HepG2 (cell line): Measurements from ENCODE around the gene PAQR5. TPM values are rescaled to one million over a fixed set of nuclear protein-coding genes. Genes with fewer than 3 reads are reported as not detected.
A peak's percentile ranks its signal among the peaks of the same experiment; 100 is the strongest.

Experiments
- ATAC-seq: fragments of 200-7000 bp; cut with Tn5 transposase; 3 replicates; pipeline ENCODE4 v1.9.1; 2020; ENCODE audit warnings: mild to moderate bottlenecking, moderate library complexity
- BruUV-seq: library from RNA; stranded (reverse); fragments of 400-500 nt; replicated peaks from 2 replicates; lab custom pipeline; 2021; lab: Mats Ljungman, UMichigan
- CTCF ChIA-PET: fragments of 300-600 bp; formaldehyde crosslinking; extraction: SDS; loops from one replicate; lab custom pipeline; 2021; ENCODE audit warnings: low total read pairs, inconsistent platforms, low intra/inter-chr PET ratio; lab: Yijun Ruan, JAX
- POLR2A ChIA-PET: fragments of 350-600 bp; sonication (Branson Sonifier 250); formaldehyde crosslinking; loops from one replicate; lab custom pipeline; 2020; ENCODE audit warnings: antibody characterized with exemption, inconsistent platforms; lab: Yijun Ruan, JAX
- DNase-seq: peaks from one replicate; pipeline ENCODE4 v3.0.0-alpha.2; 2015; ENCODE audit warnings: low spot score
- FAIRE-seq: peaks from 3 replicates; lab custom pipeline; 2011; peaks lifted over from hg19 to GRCh38; lab: Jason Lieb, UNC
- H2AFZ ChIP-seq: one replicate; pipeline ENCODE4 v1.6.1; 2011; ENCODE audit warnings: low read length, inconsistent platforms
- H3K27ac ChIP-seq: fragments of 300-600 bp; 3 replicates; pipeline ENCODE4 v1.8.0; 2011; ENCODE audit warnings: mixed run types, mild to moderate bottlenecking, mixed read lengths, low read length, inconsistent platforms; ENCODE audit not compliant: insufficient read depth; ENCODE audit errors: extremely low read length
- H3K27me3 ChIP-seq, 2 experiments: fragments of 200-600 bp in 1 of 2; 2 replicates in 1 of 2; 3 replicates in 1 of 2; pipeline versions ENCODE4 v1.6.0 to v1.8.0; 2011; ENCODE audit warnings: low read length in 2 of 2, mild to moderate bottlenecking in 2 of 2, moderate library complexity in 2 of 2, inconsistent platforms in 1 of 2; ENCODE audit not compliant: insufficient read depth in 2 of 2, control insufficient read depth in 1 of 2
- H3K36me3 ChIP-seq, 2 experiments: fragments of 200-600 bp in 1 of 2; replicated peaks in 1 of 2; 2 replicates in 1 of 2; 3 replicates in 1 of 2; pipeline versions ENCODE4 v1.5.1 to v1.8.0; 2011; ENCODE audit warnings: low read length in 2 of 2, inconsistent platforms in 1 of 2; ENCODE audit not compliant: insufficient read depth in 2 of 2, control insufficient read depth in 1 of 2
- H3K4me1 ChIP-seq: 2 replicates; pipeline ENCODE4 v1.5.1; 2012; ENCODE audit warnings: low read length, inconsistent platforms; ENCODE audit not compliant: insufficient read depth
- H3K4me2 ChIP-seq: 2 replicates; pipeline ENCODE4 v1.6.0; 2011; ENCODE audit warnings: low read depth, low read length, inconsistent platforms
- H3K4me3 ChIP-seq, 3 experiments: fragments of 200-600 bp in 1 of 3; sonication (generic), shearing (Covaris generic) in 1 of 3; replicated peaks in 1 of 3; 2 replicates each; pipeline ENCODE4 v1.5.1; 2011 to 2016; ENCODE audit warnings: low read length in 3 of 3, inconsistent platforms in 2 of 3, low read depth in 2 of 3, mild to moderate bottlenecking in 2 of 3, control low read depth in 1 of 3, mixed read lengths in 1 of 3; ENCODE audit not compliant: insufficient read depth in 1 of 3
- H3K79me2 ChIP-seq: one replicate; pipeline ENCODE4 v1.6.1; 2011; ENCODE audit warnings: low read length, inconsistent platforms; ENCODE audit not compliant: insufficient read depth
- H3K9ac ChIP-seq: 2 replicates; pipeline ENCODE4 v1.6.0; 2011; ENCODE audit warnings: mild to moderate bottlenecking, low read depth, low read length, inconsistent platforms; ENCODE audit not compliant: insufficient read depth
- H3K9me3 ChIP-seq: 2 replicates; pipeline ENCODE4 v1.5.1; 2012; ENCODE audit warnings: mild to moderate bottlenecking, low read length
- H4K20me1 ChIP-seq: 2 replicates; pipeline ENCODE4 v1.6.0; 2011; ENCODE audit warnings: inconsistent platforms, mild to moderate bottlenecking, low read length, moderate library complexity; ENCODE audit not compliant: insufficient read depth
- ETV6 ChIP-seq: sonication (generic); formaldehyde crosslinking; conservative IDR thresholded peaks from 2 replicates; pipeline ENCODE4 v1.4.0; 2020; ENCODE audit warnings: missing genetic modification reagents
- KDM4B ChIP-seq: sonication (generic); formaldehyde crosslinking; IDR thresholded peaks from 2 replicates; pipeline ENCODE4 v1.4.0; 2020; ENCODE audit warnings: missing genetic modification reagents
- MTF2 ChIP-seq: sonication (generic); formaldehyde crosslinking; IDR thresholded peaks from 2 replicates; pipeline ENCODE4 v1.5.0; 2020; ENCODE audit warnings: missing genetic modification reagents, borderline replicate concordance
- NCOR1 ChIP-seq: fragments of 200-600 bp; sonication (generic); IDR thresholded peaks from 2 replicates; pipeline ENCODE4 v1.7.0; 2017; ENCODE audit warnings: antibody characterized with exemption, low read length, borderline replicate concordance
- NFE2L2 ChIP-seq: fragments of 150-350 bp; IDR thresholded peaks from 2 replicates; pipeline ENCODE4 v1.6.1; 2014; ENCODE audit warnings: low read length
- ONECUT2 ChIP-seq: sonication (generic); formaldehyde crosslinking; IDR thresholded peaks from 2 replicates; pipeline ENCODE4 v1.4.0; 2020; ENCODE audit warnings: missing genetic modification reagents
- PHF20 ChIP-seq: sonication (generic); formaldehyde crosslinking; IDR thresholded peaks from 2 replicates; pipeline ENCODE4 v1.5.0; 2020; ENCODE audit warnings: mild to moderate bottlenecking, missing genetic modification reagents
- POLR2AphosphoS5 ChIP-seq: IDR thresholded peaks from 2 replicates; pipeline ENCODE4 v1.6.1; 2012; ENCODE audit warnings: low read depth, low read length
- SIN3A ChIP-seq: IDR thresholded peaks from 2 replicates; pipeline ENCODE4 v1.6.1; 2011; ENCODE audit warnings: low read depth, mild to moderate bottlenecking, control low read depth, low read length, borderline replicate concordance
- SMAD1 ChIP-seq: sonication (generic); formaldehyde crosslinking; IDR thresholded peaks from 2 replicates; pipeline ENCODE4 v1.4.0; 2020; ENCODE audit warnings: missing genetic modification reagents, low read depth, mild to moderate bottlenecking, borderline replicate concordance
- SNAPC2 ChIP-seq: sonication (generic); formaldehyde crosslinking; IDR thresholded peaks from 2 replicates; pipeline ENCODE4 v1.8.1; 2022; ENCODE audit warnings: mild to moderate bottlenecking, missing genetic modification reagents
- THAP11 ChIP-seq: IDR thresholded peaks from 2 replicates; pipeline ENCODE4 v1.6.1; 2016; ENCODE audit warnings: missing biosample characterization, missing genetic modification reagents
- ZNF484 ChIP-seq: sonication (generic); formaldehyde crosslinking; IDR thresholded peaks from 2 replicates; pipeline ENCODE4 v1.5.1; 2020; ENCODE audit warnings: mild to moderate bottlenecking, low read depth, missing genetic modification reagents, borderline replicate concordance
- ZNF569 ChIP-seq: sonication (generic); formaldehyde crosslinking; IDR thresholded peaks from 2 replicates; pipeline ENCODE4 v1.5.0; 2020; ENCODE audit warnings: mild to moderate bottlenecking, missing genetic modification reagents, moderate library complexity, borderline replicate concordance
- ZNF660 ChIP-seq: sonication (generic); formaldehyde crosslinking; IDR thresholded peaks from 2 replicates; pipeline ENCODE4 v1.5.1; 2020; ENCODE audit warnings: mild to moderate bottlenecking, low read depth, missing genetic modification reagents, borderline replicate concordance
- ZSCAN31 ChIP-seq: sonication (generic); formaldehyde crosslinking; IDR thresholded peaks from 2 replicates; pipeline ENCODE4 v1.5.0; 2020; ENCODE audit warnings: low read depth, mild to moderate bottlenecking, missing genetic modification reagents
- WGBS: methylation state at CpG from one replicate; pipeline ENCODE4 v1.1.6; 2017; ENCODE audit warnings: low lambda C conversion rate; 5-methylcytosine and 5-hydroxymethylcytosine counted together
- in situ Hi-C: cut with HindIII; loops from 2 replicates; pipeline ENCODE4 v1.10.0; 2017; ENCODE audit warnings: low pct_unique_long_range_greater_than_20kb; ENCODE audit not compliant: extremely low pct_ligation_motif_present
- intact Hi-C: fragments of 100-400 bp; cut with micrococcal nuclease; formaldehyde crosslinking; loops from one replicate; pipeline ENCODE4 v1.10.0; 2022; ENCODE audit not compliant: unreplicated experiment
- polyA plus RNA-seq, 8 experiments: library from polyadenylated mRNA; depleted of rRNA in 3 of 8; stranded (reverse) in 7 of 8; unstranded in 1 of 8; fragments of >200 nt; fragmentation: Illumina TruSeq in 4 of 8; extraction: Trizol in 4 of 8; gene quantifications; 2 replicates each; pipeline versions ENCODE4 v1.2.1 to v1.2.3, GENCODE V29; 2011 to 2016; ENCODE audit warnings: low read depth in 4 of 8, missing spikeins in 1 of 8, mixed read lengths in 1 of 8; ENCODE audit not compliant: insufficient read depth in 1 of 8
- total RNA-seq, 5 experiments: library from RNA; depleted of rRNA; stranded (reverse); fragments of >200 nt; fragmentation: Illumina TruSeq; extraction: Trizol; gene quantifications; 2 replicates each; pipeline ENCODE4 v1.2.3, GENCODE V29; 2016; ENCODE audit warnings: low read depth in 1 of 5
- TF ChIP-seq, protein P1 (sequence below): sonication (generic); formaldehyde crosslinking; IDR thresholded peaks from 2 replicates; pipeline ENCODE4 v1.4.0; 2020; ENCODE audit warnings: mild to moderate bottlenecking, missing genetic modification reagents
- TF ChIP-seq, protein P2 (sequence below): sonication (generic); formaldehyde crosslinking; IDR thresholded peaks from 2 replicates; pipeline ENCODE4 v1.4.0; 2020; ENCODE audit warnings: missing genetic modification reagents
- TF ChIP-seq, protein P3 (sequence below): sonication (generic); formaldehyde crosslinking; IDR thresholded peaks from 2 replicates; pipeline ENCODE4 v1.9.0; 2021; ENCODE audit warnings: missing genetic modification reagents, borderline replicate concordance
- TF ChIP-seq, protein P4 (sequence below), 2 experiments: sonication (generic) in 1 of 2; formaldehyde crosslinking in 1 of 2; IDR thresholded peaks; 2 replicates each; pipeline versions ENCODE4 v1.5.1 to v1.6.1; 2011 to 2020; ENCODE audit warnings: borderline replicate concordance in 1 of 2, low read depth in 1 of 2, low read length in 1 of 2, mild to moderate bottlenecking in 1 of 2, missing genetic modification reagents in 1 of 2, moderate library complexity in 1 of 2

The PAQR5 gene
- total and polyA plus RNA-seq, 2 of the 13 experiments (the other 11 are each of a cell fraction or from before 2014, with no cell fraction given), result 0.53 to 1.3 TPM

DNA sequence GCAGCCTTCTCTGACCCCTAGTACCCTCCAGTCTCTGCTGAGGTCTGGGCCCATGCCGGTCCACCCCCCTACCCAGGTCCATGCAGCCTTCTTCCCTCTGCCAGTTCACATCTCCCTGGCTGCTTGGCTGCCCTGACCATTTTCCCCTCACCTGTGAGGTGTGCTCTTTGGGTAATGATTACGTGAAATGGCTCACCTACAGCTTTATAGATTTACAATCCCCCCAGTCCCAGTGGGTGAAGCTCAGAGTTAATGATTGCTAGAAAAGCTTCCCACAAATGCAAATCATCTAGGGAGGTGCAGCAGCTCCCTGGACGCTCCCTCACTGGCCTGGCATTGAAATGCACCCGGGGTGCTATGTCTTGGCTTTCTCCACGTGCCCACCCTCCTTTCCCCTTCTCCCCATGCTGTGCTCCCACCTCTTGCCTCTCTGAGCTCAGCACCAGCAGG lies 18.7 kb downstream of the PAQR5 start:
- H3K27me3 ChIP-seq, result peaks cover 5 to 20% of the 10 kb centered on the region in 2 experiments; a peak in 4 of 5 replicates
- TF ChIP-seq SIN3A (no peak), MTF2 (CRISPR knock-in tag) (no peak), NFE2L2 (no peak), KDM4B (CRISPR knock-in tag) (no peak), ZNF660 (CRISPR knock-in tag) (no peak), ZNF484 (CRISPR knock-in tag) (no peak), THAP11 (CRISPR knock-in tag) (no peak), ZSCAN31 (no peak), ETV6 (CRISPR knock-in tag) (no peak), ONECUT2 (CRISPR knock-in tag) (no peak), POLR2AphosphoS5 (no peak), SNAPC2 (CRISPR knock-in tag) (no peak), NCOR1 (no peak), SMAD1 (CRISPR knock-in tag) (no peak), PHF20 (no peak), ZNF569 (CRISPR knock-in tag) (no peak)
- TF ChIP-seq, protein P1, sequence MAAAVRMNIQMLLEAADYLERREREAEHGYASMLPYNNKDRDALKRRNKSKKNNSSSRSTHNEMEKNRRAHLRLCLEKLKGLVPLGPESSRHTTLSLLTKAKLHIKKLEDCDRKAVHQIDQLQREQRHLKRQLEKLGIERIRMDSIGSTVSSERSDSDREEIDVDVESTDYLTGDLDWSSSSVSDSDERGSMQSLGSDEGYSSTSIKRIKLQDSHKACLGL, result no peak
- TF ChIP-seq, protein P2, sequence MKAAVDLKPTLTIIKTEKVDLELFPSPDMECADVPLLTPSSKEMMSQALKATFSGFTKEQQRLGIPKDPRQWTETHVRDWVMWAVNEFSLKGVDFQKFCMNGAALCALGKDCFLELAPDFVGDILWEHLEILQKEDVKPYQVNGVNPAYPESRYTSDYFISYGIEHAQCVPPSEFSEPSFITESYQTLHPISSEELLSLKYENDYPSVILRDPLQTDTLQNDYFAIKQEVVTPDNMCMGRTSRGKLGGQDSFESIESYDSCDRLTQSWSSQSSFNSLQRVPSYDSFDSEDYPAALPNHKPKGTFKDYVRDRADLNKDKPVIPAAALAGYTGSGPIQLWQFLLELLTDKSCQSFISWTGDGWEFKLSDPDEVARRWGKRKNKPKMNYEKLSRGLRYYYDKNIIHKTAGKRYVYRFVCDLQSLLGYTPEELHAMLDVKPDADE, result no peak
- TF ChIP-seq, protein P3, sequence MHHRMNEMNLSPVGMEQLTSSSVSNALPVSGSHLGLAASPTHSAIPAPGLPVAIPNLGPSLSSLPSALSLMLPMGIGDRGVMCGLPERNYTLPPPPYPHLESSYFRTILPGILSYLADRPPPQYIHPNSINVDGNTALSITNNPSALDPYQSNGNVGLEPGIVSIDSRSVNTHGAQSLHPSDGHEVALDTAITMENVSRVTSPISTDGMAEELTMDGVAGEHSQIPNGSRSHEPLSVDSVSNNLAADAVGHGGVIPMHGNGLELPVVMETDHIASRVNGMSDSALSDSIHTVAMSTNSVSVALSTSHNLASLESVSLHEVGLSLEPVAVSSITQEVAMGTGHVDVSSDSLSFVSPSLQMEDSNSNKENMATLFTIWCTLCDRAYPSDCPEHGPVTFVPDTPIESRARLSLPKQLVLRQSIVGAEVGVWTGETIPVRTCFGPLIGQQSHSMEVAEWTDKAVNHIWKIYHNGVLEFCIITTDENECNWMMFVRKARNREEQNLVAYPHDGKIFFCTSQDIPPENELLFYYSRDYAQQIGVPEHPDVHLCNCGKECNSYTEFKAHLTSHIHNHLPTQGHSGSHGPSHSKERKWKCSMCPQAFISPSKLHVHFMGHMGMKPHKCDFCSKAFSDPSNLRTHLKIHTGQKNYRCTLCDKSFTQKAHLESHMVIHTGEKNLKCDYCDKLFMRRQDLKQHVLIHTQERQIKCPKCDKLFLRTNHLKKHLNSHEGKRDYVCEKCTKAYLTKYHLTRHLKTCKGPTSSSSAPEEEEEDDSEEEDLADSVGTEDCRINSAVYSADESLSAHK, result no peak
- TF ChIP-seq, protein P4, sequence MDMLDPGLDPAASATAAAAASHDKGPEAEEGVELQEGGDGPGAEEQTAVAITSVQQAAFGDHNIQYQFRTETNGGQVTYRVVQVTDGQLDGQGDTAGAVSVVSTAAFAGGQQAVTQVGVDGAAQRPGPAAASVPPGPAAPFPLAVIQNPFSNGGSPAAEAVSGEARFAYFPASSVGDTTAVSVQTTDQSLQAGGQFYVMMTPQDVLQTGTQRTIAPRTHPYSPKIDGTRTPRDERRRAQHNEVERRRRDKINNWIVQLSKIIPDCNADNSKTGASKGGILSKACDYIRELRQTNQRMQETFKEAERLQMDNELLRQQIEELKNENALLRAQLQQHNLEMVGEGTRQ (IDR thresholded peaks at IDR 0.05; ENCODE audit: low read depth, low read length), result no peak
- TF ChIP-seq, protein P4 (CRISPR knock-in tag; IDR thresholded peaks at IDR 0.05; ENCODE audit: borderline replicate concordance), result no peak
- TF ChIP-seq, all 625 proteins: peak for 0
- ATAC-seq (peak; percentile 35; the same call in 2 of the 3 replicates), DNase-seq (no peak), FAIRE-seq (no peak)
- 4% methylated on average over 5 of the region's 5 CpGs for WGBS
- H3K9me3 ChIP-seq, result no peaks in the 10 kb centered on the region
- ChIA-PET POLR2A (no interaction called here), CTCF (no interaction called here)
- H3K9ac ChIP-seq, result no peak overlapping the region
- no peak overlapping the region for H3K4me2 ChIP-seq
- H3K36me3 ChIP-seq, result no peaks in the 10 kb centered on the region
- H3K4me1 ChIP-seq, result no peaks in the 10 kb centered on the region
- no peak overlapping the region for H2AFZ ChIP-seq
- in situ Hi-C loops, result no loop called here
- BruUV-seq, result no TSS peak
- intact Hi-C loops, result no loop called here
- H4K20me1 ChIP-seq, result no peaks in the 10 kb centered on the region
- H3K79me2 ChIP-seq, result no peaks in the 10 kb centered on the region
- no peak overlapping the region for H3K4me3 ChIP-seq
- no peak overlapping the region for H3K27ac ChIP-seq
